Heart left ventricle (tissue), 13 donors: Measurements from ENCODE around the gene CASP12.

Source experiments
- CTCF ChIP-seq, 12 donors: fragments of 200-600 bp; sonication (generic) in 4 of 12; IDR thresholded peaks; one replicate each; pipeline versions ENCODE4 v1.5.0 to v1.8.0; 2018 to 2022; ENCODE audit warnings: antibody characterized with exemption in 12 of 12, mild to moderate bottlenecking in 5 of 12
- POLR2A ChIP-seq, 2 donors: fragments of 450-650 bp; IDR thresholded peaks; one replicate each; pipeline ENCODE4 v1.6.1; 2017; ENCODE audit warnings: antibody characterized with exemption in 2 of 2, mild to moderate bottlenecking in 2 of 2, moderate library complexity in 2 of 2
- donor health status: ischemic (EF 13 %, LVEDD 7.1; RV severe dilation, severe dysfunction).
- donor health status: DM: no; HTN: yes; CAD: no.
- donor health status: DM: no; HTN: no; CAD: no.
- donor health status: ischemic (EF 25% LVEDD 6.9; RV normal size, moderate dysfunction).
- donor health status: ischemic (EF 25% LVEDD 5.7; RV mildly dilated, moderate dysfunction).
- donor health status: ischemic (EF 35%, LVEDD 5.7; RV mildly dilated, moderate dysfunction).
- donor health status: nonischemic (EF 11% LVEDD 7.7; RV severe dilation, severe dysfunction).
- donor health status: DM: yes; HTN: yes; CAD: no.
- donor health status: PGD.
- donor health status: ischemic (EF 29% LVEDD 5.4; RV normal size, mild dysfunction).
- donor health status: nonischemic (EF 23%, LVEDD 6.1; RV moderate dilation, normal function).

- no peak for TF ChIP-seq CTCF (IDR thresholded peaks at IDR 0.05)
- no peak for TF ChIP-seq POLR2A (IDR thresholded peaks at IDR 0.05)
Measured at GRCh38 chr11:104853276-104853675, 45.0 kb downstream of the CASP12 start.
